IMR-90 (cell line): ENCODE data around the gene S1PR5.

Experiments
- BHLHE40 ChIP-seq: fragments of 150-350 bp; IDR thresholded peaks from 2 replicates; pipeline ENCODE4 v1.6.1; 2016; ENCODE audit warnings: mild to moderate bottlenecking, low read depth, low read length
- CEBPB ChIP-seq: IDR thresholded peaks from 2 replicates; pipeline ENCODE4 v1.6.1; 2012; ENCODE audit warnings: low read depth, low read length, improper control_type of control experiment
- CHD1 ChIP-seq: IDR thresholded peaks from 2 replicates; pipeline ENCODE4 v1.6.1; 2012; ENCODE audit warnings: low read depth, low read length, improper control_type of control experiment
- FOS ChIP-seq: fragments of 150-350 bp; IDR thresholded peaks from 2 replicates; pipeline ENCODE4 v1.6.1; 2016; ENCODE audit warnings: low read depth, low read length
- MAFK ChIP-seq: IDR thresholded peaks from 2 replicates; pipeline ENCODE4 v1.6.1; 2012; ENCODE audit warnings: low read depth, low read length, improper control_type of control experiment
- MXI1 ChIP-seq: IDR thresholded peaks from 2 replicates; pipeline ENCODE4 v1.6.1; 2012; ENCODE audit warnings: low read depth, mild to moderate bottlenecking, low read length, moderate library complexity, borderline replicate concordance
- POLR2A ChIP-seq: IDR thresholded peaks from 2 replicates; pipeline ENCODE4 v1.6.1; 2012; ENCODE audit warnings: mild to moderate bottlenecking, low read depth, low read length
- RAD21 ChIP-seq: IDR thresholded peaks from 2 replicates; pipeline ENCODE4 v1.6.1; 2012; ENCODE audit warnings: low read length, improper control_type of control experiment
- RCOR1 ChIP-seq: IDR thresholded peaks from 2 replicates; pipeline ENCODE4 v1.6.1; 2012; ENCODE audit warnings: mild to moderate bottlenecking, low read length, improper control_type of control experiment; ENCODE audit not compliant: insufficient replicate concordance
- RFX5 ChIP-seq: IDR thresholded peaks from 2 replicates; pipeline ENCODE4 v1.8.0; 2012; ENCODE audit warnings: low read depth, mild to moderate bottlenecking, low read length, moderate library complexity
- SMC3 ChIP-seq: fragments of 150-350 bp; IDR thresholded peaks from 2 replicates; pipeline ENCODE4 v1.6.1; 2016; ENCODE audit warnings: low read depth, mild to moderate bottlenecking, antibody characterized with exemption, low read length, moderate library complexity
- USF2 ChIP-seq: fragments of 150-350 bp; IDR thresholded peaks from 2 replicates; pipeline ENCODE4 v1.6.1; 2017; ENCODE audit warnings: mild to moderate bottlenecking, antibody characterized with exemption, low read length, low read depth
- TF ChIP-seq, protein P1 (sequence below): conservative IDR thresholded peaks from 2 replicates; pipeline ENCODE4 v1.5.1; 2012; ENCODE audit warnings: mild to moderate bottlenecking, low read depth, low read length, improper control_type of control experiment
- TF ChIP-seq, protein P2 (sequence below): fragments of 150-350 bp; IDR thresholded peaks from 2 replicates; pipeline ENCODE4 v1.6.1; 2016; ENCODE audit warnings: low read depth, mild to moderate bottlenecking, low read length, moderate library complexity, borderline replicate concordance

DNA sequence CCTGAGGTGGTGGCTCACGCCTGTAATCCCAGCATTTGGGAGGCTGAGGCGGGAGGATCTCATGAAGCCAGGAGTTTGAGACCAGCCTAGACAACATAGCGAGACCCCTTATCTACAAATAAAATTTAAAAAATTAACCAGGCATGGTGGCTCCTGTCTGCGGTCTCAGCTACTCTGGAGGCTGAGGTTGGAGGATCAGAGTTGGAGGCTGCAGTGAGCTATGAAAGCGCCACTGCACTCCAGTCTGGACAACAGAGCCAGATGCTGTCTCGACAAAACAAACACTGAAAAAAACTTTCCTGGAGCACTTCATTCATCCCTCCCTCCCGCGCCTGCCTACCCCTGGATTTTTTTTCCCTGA is 25.8 kb upstream of the S1PR5 start:
- TF ChIP-seq, protein P1, sequence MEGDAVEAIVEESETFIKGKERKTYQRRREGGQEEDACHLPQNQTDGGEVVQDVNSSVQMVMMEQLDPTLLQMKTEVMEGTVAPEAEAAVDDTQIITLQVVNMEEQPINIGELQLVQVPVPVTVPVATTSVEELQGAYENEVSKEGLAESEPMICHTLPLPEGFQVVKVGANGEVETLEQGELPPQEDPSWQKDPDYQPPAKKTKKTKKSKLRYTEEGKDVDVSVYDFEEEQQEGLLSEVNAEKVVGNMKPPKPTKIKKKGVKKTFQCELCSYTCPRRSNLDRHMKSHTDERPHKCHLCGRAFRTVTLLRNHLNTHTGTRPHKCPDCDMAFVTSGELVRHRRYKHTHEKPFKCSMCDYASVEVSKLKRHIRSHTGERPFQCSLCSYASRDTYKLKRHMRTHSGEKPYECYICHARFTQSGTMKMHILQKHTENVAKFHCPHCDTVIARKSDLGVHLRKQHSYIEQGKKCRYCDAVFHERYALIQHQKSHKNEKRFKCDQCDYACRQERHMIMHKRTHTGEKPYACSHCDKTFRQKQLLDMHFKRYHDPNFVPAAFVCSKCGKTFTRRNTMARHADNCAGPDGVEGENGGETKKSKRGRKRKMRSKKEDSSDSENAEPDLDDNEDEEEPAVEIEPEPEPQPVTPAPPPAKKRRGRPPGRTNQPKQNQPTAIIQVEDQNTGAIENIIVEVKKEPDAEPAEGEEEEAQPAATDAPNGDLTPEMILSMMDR, result no peak
- TF ChIP-seq, protein P2, sequence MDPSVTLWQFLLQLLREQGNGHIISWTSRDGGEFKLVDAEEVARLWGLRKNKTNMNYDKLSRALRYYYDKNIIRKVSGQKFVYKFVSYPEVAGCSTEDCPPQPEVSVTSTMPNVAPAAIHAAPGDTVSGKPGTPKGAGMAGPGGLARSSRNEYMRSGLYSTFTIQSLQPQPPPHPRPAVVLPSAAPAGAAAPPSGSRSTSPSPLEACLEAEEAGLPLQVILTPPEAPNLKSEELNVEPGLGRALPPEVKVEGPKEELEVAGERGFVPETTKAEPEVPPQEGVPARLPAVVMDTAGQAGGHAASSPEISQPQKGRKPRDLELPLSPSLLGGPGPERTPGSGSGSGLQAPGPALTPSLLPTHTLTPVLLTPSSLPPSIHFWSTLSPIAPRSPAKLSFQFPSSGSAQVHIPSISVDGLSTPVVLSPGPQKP, result no peak
- TF ChIP-seq CHD1 (no peak), POLR2A (no peak), CEBPB (no peak), SMC3 (no peak), BHLHE40 (no peak), RCOR1 (no peak), FOS (no peak), MXI1 (no peak), MAFK (no peak), RAD21 (no peak), RFX5 (no peak), USF2 (no peak)
